Stimulated activated CD4-positive, alpha-beta T cell treated with anti-CD3 and anti-CD28 coated beads, Interleukin-2, amount 100 ng/mL, for 24 hours (primary cell): Measurements from ENCODE around the gene METTL8.

ENCODE experiments used
- DNase-seq, 2 donors: peaks; one replicate each; pipeline ENCODE4 v3.0.0-alpha.2; 2020

Gene METTL8

DNA sequence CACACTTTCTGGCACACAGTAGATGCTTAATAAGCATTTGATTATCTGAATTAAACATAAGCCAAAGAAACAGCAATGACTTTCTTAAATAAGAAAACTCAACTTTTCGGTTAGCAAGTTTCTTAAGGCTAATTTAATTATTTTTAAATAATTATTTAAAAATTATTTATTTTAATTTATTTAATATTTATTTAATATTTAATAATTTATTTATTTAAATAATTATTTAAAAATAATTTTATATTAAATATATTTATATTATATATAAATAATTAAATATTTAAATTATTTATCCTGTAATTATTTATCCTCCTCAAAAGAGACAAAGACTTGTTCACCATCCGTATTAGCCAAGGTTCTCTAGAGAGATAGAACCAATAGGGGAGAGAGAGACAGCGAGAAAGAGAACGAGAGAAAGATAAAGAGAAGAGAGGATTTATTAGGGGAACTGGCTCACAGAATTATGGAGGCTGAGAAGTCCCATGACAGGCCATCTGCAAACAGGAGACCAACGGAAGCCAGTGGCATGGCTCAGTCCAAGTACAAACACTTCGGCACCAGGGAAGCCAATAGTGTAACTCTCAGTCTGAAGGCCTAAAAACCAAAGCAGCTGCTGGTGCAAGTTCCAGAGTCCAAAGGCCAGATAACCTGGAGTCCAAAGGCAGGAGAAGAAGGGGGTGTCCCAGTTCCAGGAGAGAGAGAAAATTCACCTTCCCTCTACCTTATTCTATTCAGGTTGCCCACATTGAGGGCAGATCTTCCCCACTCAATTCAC, 125.3 kb downstream of the METTL8 start:
- DNase-seq = no peak

GRCh38 chr2:171307560-171307959, 126.2 kb downstream of the METTL8 start:
- no peak for DNase-seq

- no peak for DNase-seq
Measured at GRCh38 chr2:171297956-171298355, 135.8 kb downstream of the METTL8 start.

DNA sequence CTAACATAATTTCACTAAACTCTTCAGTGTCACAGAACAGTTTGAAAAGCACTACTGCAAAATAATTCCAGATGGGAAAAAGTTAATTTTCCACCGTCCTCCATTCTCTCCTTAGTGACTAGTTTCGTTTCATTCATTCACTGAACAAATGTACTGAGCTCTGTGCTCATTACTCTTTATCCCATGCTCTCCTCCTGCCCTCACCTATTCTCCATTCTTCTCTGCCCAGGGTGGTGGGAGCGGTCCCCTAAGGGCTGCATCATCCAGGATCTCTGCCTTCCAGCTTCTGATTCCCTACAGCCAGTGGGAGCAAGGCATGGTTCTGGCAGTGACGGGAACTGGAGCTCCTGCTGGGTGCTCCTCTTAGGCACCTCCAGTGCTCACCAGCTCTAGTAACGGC, 139.2 kb downstream of the METTL8 start:
- DNase-seq = no peak

DNA sequence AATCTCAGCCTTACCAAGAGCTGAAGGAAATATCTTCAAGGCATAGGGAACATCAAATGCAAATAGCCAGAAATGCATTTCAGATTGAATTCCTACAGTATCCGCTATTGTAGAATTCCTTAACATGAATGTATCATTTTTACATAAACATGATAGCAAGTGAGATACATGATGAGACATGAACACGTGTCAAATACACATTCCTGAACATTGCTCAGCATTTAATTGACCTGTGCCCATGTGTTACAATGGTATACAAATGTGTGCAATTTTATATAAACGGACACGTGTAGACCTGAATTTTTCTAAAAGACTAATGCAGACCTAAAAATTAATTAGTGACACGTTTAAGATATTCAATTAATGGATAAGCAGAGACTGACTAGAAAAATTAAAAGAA, 140.1 kb downstream of the METTL8 start:
- DNase-seq = no peak

DNA sequence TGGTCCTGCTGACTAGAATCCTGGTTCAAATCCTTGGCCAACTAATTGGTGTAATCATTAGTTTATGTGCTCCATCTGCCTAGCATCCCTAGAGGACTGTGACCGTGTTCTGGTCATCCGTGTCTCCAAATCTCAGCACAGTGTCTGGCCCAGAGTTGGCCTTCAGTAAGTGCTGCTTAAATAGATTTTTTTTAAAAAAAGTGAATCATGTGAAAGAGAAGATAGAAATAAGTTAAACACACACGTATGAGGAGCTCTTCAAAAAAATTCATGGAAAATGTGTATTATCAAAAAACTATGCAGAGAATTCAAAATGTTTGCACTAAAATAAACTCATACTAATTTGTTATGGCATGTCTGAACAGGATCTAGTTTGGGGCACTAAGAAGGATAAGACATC, 143.8 kb downstream of the METTL8 start:
- DNase-seq = no peak

DNA sequence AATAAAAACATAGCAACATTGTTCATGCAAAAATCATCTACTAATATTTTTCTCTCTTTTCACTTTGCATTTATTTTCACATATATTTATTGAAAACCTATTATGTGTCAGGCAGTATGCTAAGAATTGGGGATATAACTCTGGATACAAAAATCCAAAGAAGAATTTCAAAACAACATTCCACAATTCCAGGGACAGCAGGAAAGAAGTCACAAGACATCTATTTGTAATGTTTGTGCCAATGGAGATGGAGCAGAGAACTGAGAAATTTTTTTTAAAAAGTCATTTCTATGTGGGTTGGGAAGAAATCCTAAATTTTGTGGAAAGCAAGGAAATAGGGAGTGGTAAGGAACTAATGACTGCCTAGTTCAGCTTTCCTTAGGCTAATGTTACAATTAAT, 144.5 kb downstream of the METTL8 start:
- no peak for DNase-seq

DNA sequence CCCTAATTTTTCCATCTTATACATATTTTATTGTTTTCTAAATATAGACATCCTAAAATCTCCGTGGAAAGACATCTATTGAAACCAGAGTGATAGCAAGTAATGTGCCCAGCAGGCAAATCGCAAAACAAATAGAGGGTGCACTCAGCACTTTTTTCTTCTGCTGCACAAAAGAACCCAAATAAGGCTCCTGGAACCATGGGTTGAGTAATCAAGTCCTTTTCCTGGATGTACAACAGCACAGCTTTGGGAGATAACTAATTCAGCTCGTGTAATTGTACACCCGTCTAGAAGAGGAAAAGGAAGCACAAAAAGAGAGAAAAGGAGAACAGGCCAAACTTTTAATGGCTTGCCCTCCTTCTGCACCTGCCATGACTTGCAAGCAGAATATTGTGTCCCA, 146.2 kb downstream of the METTL8 start:
- no peak for DNase-seq

DNA sequence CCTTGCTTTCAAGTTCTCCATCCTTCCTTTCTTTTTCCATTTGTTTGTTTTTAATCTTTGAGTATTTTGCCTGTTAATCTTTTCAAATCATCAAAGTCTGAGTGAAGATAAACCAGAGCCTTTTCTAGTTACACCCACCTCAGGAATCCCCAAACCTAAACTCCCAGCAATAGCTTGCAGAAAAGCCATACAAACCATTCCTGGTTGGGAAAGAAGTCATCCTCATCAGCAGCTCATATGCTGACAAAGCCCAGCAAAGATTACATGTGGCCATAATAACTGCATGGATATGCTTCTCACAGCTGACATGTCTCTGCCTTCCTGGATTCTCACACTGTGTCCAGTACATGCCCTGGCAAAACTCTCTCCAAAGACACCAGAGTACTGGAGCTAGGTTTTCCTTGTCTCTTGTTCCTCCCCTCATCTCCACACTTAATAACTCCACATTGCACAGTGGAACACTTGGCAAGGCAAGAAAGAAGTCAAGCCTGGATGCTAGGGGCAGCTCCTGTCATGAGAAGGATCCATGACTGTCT, 146.7 kb downstream of the METTL8 start:
- DNase-seq = no peak

DNA sequence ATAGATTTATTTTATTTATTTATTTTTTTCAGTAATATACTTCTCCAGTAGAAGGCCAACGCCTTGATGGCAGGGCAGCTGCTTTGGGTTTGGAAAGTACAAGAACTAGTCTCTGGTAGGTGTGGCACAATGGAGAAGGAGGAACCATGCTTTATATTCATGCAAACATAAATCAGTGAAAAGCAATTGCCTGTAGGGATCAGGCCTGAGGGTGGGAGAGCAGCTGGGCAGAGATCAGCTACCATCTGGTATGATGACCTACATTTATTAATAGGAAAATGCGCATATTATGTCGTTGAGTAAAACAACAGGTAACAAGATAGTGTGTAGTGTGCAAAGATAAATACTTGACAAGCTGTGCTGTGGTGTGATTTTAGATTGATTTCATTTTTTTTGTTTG, 152.7 kb downstream of the METTL8 start:
- no peak for DNase-seq

- DNase-seq = no peak
Measured at GRCh38 chr2:171279983-171280790, 153.6 kb downstream of the METTL8 start.

- DNase-seq = no peak
Measured at GRCh38 chr2:171274757-171275156, 159.0 kb downstream of the METTL8 start.

GRCh38 chr2:171271971-171272436, 161.8 kb downstream of the METTL8 start:
- no peak for DNase-seq

GRCh38 chr2:171271386-171271785, 162.4 kb downstream of the METTL8 start:
- DNase-seq = no peak

- DNase-seq = no peak
Measured at GRCh38 chr2:171267855-171268629, 165.7 kb downstream of the METTL8 start.
